SK-N-SH treated with all-trans-retinoic acid at 6 μM for 48 hours (cell line): ENCODE measurements around the gene RNF25.

Experiments
- ATAC-seq: fragments of 200-7000 bp; cut with Tn5 transposase; 3 replicates; pipeline ENCODE4 v1.9.1; 2020; ENCODE audit warnings: mild to moderate bottlenecking, moderate library complexity
- ARNTL ChIP-seq: fragments of 450-650 bp; formaldehyde crosslinking; IDR thresholded peaks from 2 replicates; pipeline ENCODE4 v1.5.0; 2020; ENCODE audit warnings: low read depth, mild to moderate bottlenecking, moderate library complexity, borderline replicate concordance
- BACH2 ChIP-seq: fragments of 250-450 bp; sonication (Bioruptor Pico); IDR thresholded peaks from 2 replicates; pipeline ENCODE4 v1.9.0; 2021; ENCODE audit warnings: mild to moderate bottlenecking, borderline replicate concordance
- CREB5 ChIP-seq: fragments of 250-450 bp; sonication (Bioruptor Pico); IDR thresholded peaks from 2 replicates; pipeline ENCODE4 v1.5.1; 2020; ENCODE audit warnings: low read depth, mild to moderate bottlenecking, moderate library complexity
- CSDC2 ChIP-seq: fragments of 250-450 bp; sonication (Bioruptor Pico); IDR thresholded peaks from 2 replicates; pipeline ENCODE4 v1.5.0; 2020; ENCODE audit warnings: mild to moderate bottlenecking, moderate library complexity
- CSRNP3 ChIP-seq: fragments of 250-450 bp; sonication (Bioruptor Pico); IDR thresholded peaks from 2 replicates; pipeline ENCODE4 v1.5.1; 2021; ENCODE audit warnings: mild to moderate bottlenecking, moderate library complexity
- ESRRG ChIP-seq: fragments of 250-450 bp; sonication (Bioruptor Pico); IDR thresholded peaks from 2 replicates; pipeline ENCODE4 v1.6.1; 2021; ENCODE audit warnings: mild to moderate bottlenecking
- GLIS3 ChIP-seq: fragments of 250-450 bp; sonication (Bioruptor Pico); IDR thresholded peaks from 2 replicates; pipeline ENCODE4 v1.5.0; 2020; ENCODE audit warnings: mild to moderate bottlenecking, moderate library complexity
- ISL1 ChIP-seq: fragments of 250-450 bp; sonication (Bioruptor Pico); IDR thresholded peaks from 2 replicates; pipeline ENCODE4 v2.1.2; 2022; ENCODE audit warnings: mild to moderate bottlenecking, moderate library complexity
- OSR1 ChIP-seq: fragments of 250-450 bp; sonication (Bioruptor Pico); IDR thresholded peaks from 2 replicates; pipeline ENCODE4 v1.8.0; 2022; ENCODE audit warnings: moderate library complexity, mild to moderate bottlenecking, inconsistent platforms
- PATZ1 ChIP-seq: fragments of 250-450 bp; sonication (Bioruptor Pico); IDR thresholded peaks from 2 replicates; pipeline ENCODE4 v1.8.0; 2020; ENCODE audit warnings: mild to moderate bottlenecking, moderate library complexity, borderline replicate concordance
- POU6F1 ChIP-seq: fragments of 250-450 bp; sonication (Bioruptor Pico); IDR thresholded peaks from 2 replicates; pipeline ENCODE4 v1.8.0; 2021; ENCODE audit warnings: low read depth, mild to moderate bottlenecking, moderate library complexity, borderline replicate concordance
- PPARA ChIP-seq: fragments of 250-450 bp; sonication (Bioruptor Pico); IDR thresholded peaks from 2 replicates; pipeline ENCODE4 v1.5.0; 2020; ENCODE audit warnings: mild to moderate bottlenecking, borderline replicate concordance
- SNAI2 ChIP-seq: fragments of 250-450 bp; sonication (Bioruptor Pico); IDR thresholded peaks from 2 replicates; pipeline ENCODE4 v1.5.0; 2020; ENCODE audit warnings: mild to moderate bottlenecking, moderate library complexity
- TCF4 ChIP-seq: fragments of 250-450 bp; sonication (Bioruptor Pico); IDR thresholded peaks from 2 replicates; pipeline ENCODE4 v1.8.0; 2021; ENCODE audit warnings: mild to moderate bottlenecking, moderate library complexity, borderline replicate concordance
- TOX ChIP-seq: fragments of 250-450 bp; sonication (Bioruptor Pico); IDR thresholded peaks from 2 replicates; pipeline ENCODE4 v1.8.0; 2021; ENCODE audit warnings: mild to moderate bottlenecking, moderate library complexity, borderline replicate concordance
- TSHZ2 ChIP-seq: fragments of 250-450 bp; sonication (Bioruptor Pico); IDR thresholded peaks from 2 replicates; pipeline ENCODE4 v1.5.0; 2020; ENCODE audit warnings: mild to moderate bottlenecking, moderate library complexity
- ZC3H10 ChIP-seq: fragments of 250-450 bp; sonication (Bioruptor Pico); IDR thresholded peaks from 2 replicates; pipeline ENCODE4 v1.5.1; 2021; ENCODE audit warnings: mild to moderate bottlenecking, moderate library complexity
- ZFP3 ChIP-seq: fragments of 250-450 bp; sonication (Bioruptor Pico); IDR thresholded peaks from 2 replicates; pipeline ENCODE4 v1.5.0; 2020; ENCODE audit warnings: mild to moderate bottlenecking, moderate library complexity
- ZFP30 ChIP-seq: fragments of 450-650 bp; formaldehyde crosslinking; IDR thresholded peaks from 2 replicates; pipeline ENCODE4 v1.5.0; 2022; ENCODE audit warnings: mild to moderate bottlenecking, moderate library complexity
- ZNF565 ChIP-seq: fragments of 450-650 bp; formaldehyde crosslinking; conservative IDR thresholded peaks from 2 replicates; pipeline ENCODE4 v1.5.0; 2020; ENCODE audit warnings: low read depth, mild to moderate bottlenecking, moderate library complexity
- ZNF70 ChIP-seq: fragments of 450-650 bp; formaldehyde crosslinking; IDR thresholded peaks from 2 replicates; pipeline ENCODE4 v1.5.0; 2020; ENCODE audit warnings: mild to moderate bottlenecking, moderate library complexity
- ZNF8 ChIP-seq: fragments of 450-650 bp; formaldehyde crosslinking; IDR thresholded peaks from 2 replicates; pipeline ENCODE4 v1.5.0; 2020; ENCODE audit warnings: mild to moderate bottlenecking, moderate library complexity

RNF25 gene

GRCh38 chr2:218638372-218638771 is 33.4 kb downstream of the RNF25 start:
- ATAC-seq: no peak
- no peak for TF ChIP-seq ZFP30
- no peak for TF ChIP-seq ESRRG (CRISPR knock-in tag)
- no peak for TF ChIP-seq OSR1
- TF ChIP-seq ZNF8 (CRISPR knock-in tag): no peak
- TF ChIP-seq ISL1: no peak
- TF ChIP-seq CREB5: no peak
- TF ChIP-seq CSRNP3: no peak
- no peak for TF ChIP-seq PATZ1 (CRISPR knock-in tag)
- TF ChIP-seq PPARA (CRISPR knock-in tag): no peak
- no peak for TF ChIP-seq BACH2 (CRISPR knock-in tag)
- TF ChIP-seq GLIS3 (CRISPR knock-in tag): no peak
- TF ChIP-seq ZNF70 (CRISPR knock-in tag): no peak
- TF ChIP-seq TOX (CRISPR knock-in tag): no peak
- TF ChIP-seq TSHZ2 (CRISPR knock-in tag): no peak
- TF ChIP-seq ZFP3 (CRISPR knock-in tag): no peak
- no peak for TF ChIP-seq ARNTL
- TF ChIP-seq ZNF565 (CRISPR knock-in tag): no peak
- no peak for TF ChIP-seq TCF4 (CRISPR knock-in tag)
- no peak for TF ChIP-seq ZC3H10
- no peak for TF ChIP-seq CSDC2 (CRISPR knock-in tag)

- no peak for ATAC-seq
- TF ChIP-seq TOX (CRISPR knock-in tag) (no peak), ZNF8 (CRISPR knock-in tag) (no peak), CREB5 (no peak), ZFP30 (no peak), ARNTL (no peak), ESRRG (CRISPR knock-in tag) (no peak), ISL1 (no peak), POU6F1 (CRISPR knock-in tag) (no peak), OSR1 (no peak), SNAI2 (CRISPR knock-in tag) (no peak), ZC3H10 (no peak), ZFP3 (CRISPR knock-in tag) (no peak), PPARA (CRISPR knock-in tag) (no peak), PATZ1 (CRISPR knock-in tag) (no peak), GLIS3 (CRISPR knock-in tag) (no peak)
These were observed 36.1 kb downstream of the RNF25 start for GRCh38 chr2:218635719-218636118.
